ENCODE results near the gene FAAH.
"Not testable (repeated sequence)": the region's sequence is repeated elsewhere in the genome, so short reads cannot be mapped to it uniquely, and the experiment has no call there.

Gene FAAH

GRCh38 chr1:46394108-46394871 lies at the start of gene FAAH:
FAAH (plus strand) TSS chr1:46394317; CDS start chr1:46394349, 32 bp downstream.
- peak; percentile 42 for DNase-seq

- no peak for DNase-seq
Measured at GRCh38 chr1:46344481-46344880, 49.6 kb upstream of the FAAH start.

- no peak for DNase-seq
Measured at GRCh38 chr1:46345281-46345680, 48.8 kb upstream of the FAAH start.

- no peak for DNase-seq
Measured at GRCh38 chr1:46352363-46352762, 41.8 kb upstream of the FAAH start.

GRCh38 chr1:46355920-46356319 lies 38.2 kb upstream of the FAAH start:
- DNase-seq: not testable (repeated sequence)

- no peak for DNase-seq
Measured at GRCh38 chr1:46362158-46362557, 32.0 kb upstream of the FAAH start.

- no peak for DNase-seq
Measured at GRCh38 chr1:46363121-46363520, 31.0 kb upstream of the FAAH start.

GRCh38 chr1:46364612-46365011 lies 29.5 kb upstream of the FAAH start:
- DNase-seq: no peak

GRCh38 chr1:46365796-46366195 lies 28.3 kb upstream of the FAAH start:
- not testable (repeated sequence) for DNase-seq

- no peak for DNase-seq
Measured at GRCh38 chr1:46367072-46367471, 27.0 kb upstream of the FAAH start.

GRCh38 chr1:46367701-46368100 lies 26.4 kb upstream of the FAAH start:
- not testable (repeated sequence) for DNase-seq

GRCh38 chr1:46368791-46369190 lies 25.3 kb upstream of the FAAH start:
- DNase-seq: no peak

- DNase-seq: no peak
Measured at GRCh38 chr1:46369542-46370213, 24.4 kb upstream of the FAAH start.

- DNase-seq: no peak
Measured at GRCh38 chr1:46370214-46370633, 23.9 kb upstream of the FAAH start.

- no peak for DNase-seq
Measured at GRCh38 chr1:46372431-46372830, 21.7 kb upstream of the FAAH start.

- no peak for DNase-seq
Measured at GRCh38 chr1:46379996-46380395, 14.1 kb upstream of the FAAH start.

- DNase-seq: no peak
Measured at GRCh38 chr1:46380508-46380907, 13.6 kb upstream of the FAAH start.

GRCh38 chr1:46393510-46393909 lies 607 bp upstream of the FAAH start:
- DNase-seq: no peak

- no peak for DNase-seq
Measured at GRCh38 chr1:46394872-46395465, 852 bp downstream of the FAAH start.

GRCh38 chr1:46396441-46397398 lies 2.6 kb downstream of the FAAH start:
- DNase-seq: no peak

- no peak for DNase-seq
Measured at GRCh38 chr1:46399307-46399706, 5.2 kb downstream of the FAAH start.

- peak; percentile 88 for DNase-seq
Measured at GRCh38 chr1:46400421-46400820, 6.3 kb downstream of the FAAH start.

Data from NCI-H510A (cell line).